Activated naive CD4-positive, alpha-beta T cell treated with anti-CD3 and anti-CD28 coated beads, Interleukin-2, amount 50 U/mL, for 16 hours (primary cell): ENCODE results near the gene FRRS1.
"Not testable (repeated sequence)": the region's sequence is repeated elsewhere in the genome, so short reads cannot be mapped to it uniquely, and the experiment has no call there.

Experiments
- DNase-seq: peaks from one replicate; pipeline ENCODE4 v3.0.0-alpha.2; 2020

The FRRS1 gene, protein sequence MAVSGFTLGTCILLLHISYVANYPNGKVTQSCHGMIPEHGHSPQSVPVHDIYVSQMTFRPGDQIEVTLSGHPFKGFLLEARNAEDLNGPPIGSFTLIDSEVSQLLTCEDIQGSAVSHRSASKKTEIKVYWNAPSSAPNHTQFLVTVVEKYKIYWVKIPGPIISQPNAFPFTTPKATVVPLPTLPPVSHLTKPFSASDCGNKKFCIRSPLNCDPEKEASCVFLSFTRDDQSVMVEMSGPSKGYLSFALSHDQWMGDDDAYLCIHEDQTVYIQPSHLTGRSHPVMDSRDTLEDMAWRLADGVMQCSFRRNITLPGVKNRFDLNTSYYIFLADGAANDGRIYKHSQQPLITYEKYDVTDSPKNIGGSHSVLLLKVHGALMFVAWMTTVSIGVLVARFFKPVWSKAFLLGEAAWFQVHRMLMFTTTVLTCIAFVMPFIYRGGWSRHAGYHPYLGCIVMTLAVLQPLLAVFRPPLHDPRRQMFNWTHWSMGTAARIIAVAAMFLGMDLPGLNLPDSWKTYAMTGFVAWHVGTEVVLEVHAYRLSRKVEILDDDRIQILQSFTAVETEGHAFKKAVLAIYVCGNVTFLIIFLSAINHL

DNA sequence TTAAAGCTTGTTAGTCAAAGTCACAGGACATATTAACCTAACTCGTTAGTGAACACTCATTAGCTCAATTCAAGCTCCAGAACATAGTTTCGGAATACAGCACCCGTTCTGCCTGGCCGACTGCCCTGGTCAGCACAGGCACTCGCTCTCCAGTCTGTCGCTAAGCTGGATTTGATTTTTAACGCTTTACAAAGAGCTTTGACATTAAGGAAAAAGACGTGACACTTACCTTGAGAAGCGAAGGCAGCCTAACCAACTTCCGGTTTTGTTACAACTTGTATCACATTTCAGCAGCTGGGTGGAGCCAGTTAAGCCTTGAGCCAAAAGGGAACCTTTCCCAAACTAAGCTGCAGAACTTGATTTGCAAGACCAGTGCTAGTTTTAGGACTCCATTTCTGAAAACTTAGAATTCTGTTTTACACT lies at the start of gene FRRS1:
TSS of gene FRRS1 (minus strand) at position 258 of the 423 bp plus-strand sequence. CDS start 17,867 bp downstream, outside the sequence.
- no peak for DNase-seq

DNA sequence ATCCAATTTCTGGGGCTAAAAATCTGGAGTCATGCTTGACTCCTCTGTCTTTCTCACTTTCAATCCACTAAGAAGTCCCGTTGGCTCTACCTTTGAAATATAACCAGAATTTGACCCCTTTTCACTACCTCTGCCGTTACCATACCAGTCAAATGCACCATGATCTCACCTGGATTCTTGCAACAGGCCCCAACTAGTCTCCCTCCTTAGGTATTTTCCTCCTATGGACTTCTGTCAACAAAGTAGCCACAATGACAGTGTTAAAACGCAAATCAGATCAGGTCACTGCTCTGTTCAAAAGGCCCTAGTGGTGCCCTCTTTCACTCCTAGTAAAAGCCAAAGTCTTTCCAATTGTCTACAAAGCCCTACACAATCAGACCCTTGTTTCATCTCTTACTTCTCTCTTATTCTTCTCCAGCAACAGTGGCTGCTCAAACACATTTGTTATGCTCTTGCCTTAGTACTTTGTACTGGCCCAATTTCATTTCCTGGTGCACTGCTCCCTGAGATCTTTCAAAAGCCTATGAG lies 48.0 kb upstream of the FRRS1 start:
- no peak for DNase-seq

DNA sequence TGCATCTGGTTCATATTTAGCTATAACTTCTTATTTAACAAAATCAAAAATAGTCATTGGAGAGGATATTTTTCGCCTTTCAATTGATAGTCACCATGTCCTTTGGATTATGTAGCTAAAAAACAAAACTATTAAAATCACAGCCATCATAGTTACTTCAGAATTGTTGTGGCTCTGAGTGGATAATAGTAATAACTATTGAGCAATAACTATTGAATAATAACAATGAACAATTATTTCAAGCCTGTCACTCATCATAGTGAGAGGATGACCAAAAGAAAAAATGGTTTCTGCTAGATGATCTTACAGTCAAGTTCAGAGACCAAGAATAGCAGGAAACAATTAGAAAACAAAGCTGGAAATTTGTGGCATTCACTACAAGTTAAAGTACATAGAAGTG lies 45.3 kb upstream of the FRRS1 start:
- no peak for DNase-seq

DNA sequence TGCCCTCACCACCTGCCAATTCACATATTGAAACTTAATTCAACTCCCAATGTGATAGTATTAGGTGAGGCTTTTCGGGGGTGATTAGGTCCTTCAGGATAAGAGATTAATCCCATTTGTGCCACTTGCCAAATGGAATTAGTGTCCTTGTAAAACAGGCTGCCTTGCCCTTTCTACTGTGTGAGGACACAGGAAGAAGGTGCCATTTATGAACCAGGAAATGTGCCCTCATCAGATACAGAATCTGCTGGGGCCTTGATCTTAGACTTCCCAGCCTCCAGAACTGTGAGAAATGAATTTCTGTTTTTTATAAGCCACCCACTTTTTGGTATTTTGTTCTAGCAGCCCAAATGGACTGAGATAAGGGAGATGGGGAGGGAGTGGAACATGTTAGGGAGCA lies 44.6 kb upstream of the FRRS1 start:
- no peak for DNase-seq

DNA sequence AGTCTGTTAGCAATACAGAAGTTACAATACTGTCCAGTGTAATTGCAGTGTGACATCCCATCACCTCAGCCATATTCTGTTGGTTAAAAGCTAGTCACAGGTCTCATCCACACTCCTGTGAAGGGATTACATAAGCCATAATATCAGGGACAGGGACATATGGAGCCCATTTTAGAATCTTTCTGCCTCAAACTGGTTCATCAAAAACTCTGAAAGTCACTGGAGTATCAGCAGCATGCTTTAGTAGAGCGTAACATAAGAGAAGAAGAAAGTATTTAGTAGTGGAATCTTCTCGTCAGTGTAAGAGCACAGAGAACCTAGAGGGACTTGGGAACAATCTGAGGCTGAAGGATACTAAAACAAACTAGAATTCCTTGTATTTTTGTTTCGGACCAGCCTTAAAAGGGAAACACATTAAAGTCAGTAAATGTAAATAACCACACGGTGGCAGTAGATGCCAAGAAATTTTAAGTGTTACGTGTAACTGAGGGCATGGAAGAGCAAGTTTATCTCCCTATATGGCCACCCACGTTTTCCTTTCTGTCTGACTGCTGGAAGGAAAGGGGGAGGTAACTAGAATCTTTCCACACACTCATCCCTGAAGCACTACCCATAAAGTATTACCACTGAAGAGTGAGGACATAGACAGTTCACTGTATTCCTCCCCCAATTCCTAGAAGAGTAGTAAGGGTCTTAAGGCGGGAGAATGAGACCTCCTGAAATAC lies 42.1 kb upstream of the FRRS1 start:
- no peak for DNase-seq

DNA sequence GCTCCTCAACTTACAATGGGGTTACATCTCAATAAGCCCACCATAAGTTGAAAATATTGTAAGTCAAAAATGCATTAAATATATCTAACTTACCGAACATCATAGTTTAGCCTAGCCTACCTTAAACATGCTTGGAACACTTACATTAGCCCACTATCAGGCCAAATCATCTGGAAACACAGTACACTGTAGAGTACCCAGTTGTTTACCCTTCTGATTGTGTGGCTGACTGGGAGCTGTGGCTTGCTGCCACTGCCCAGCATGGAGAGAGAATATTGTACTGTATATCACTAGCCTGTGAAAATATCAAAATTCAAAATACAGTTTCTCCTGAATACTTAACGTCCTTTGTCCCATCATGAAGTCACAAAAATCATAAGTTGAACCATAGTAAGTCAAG lies 40.4 kb upstream of the FRRS1 start:
- DNase-seq: no peak

DNA sequence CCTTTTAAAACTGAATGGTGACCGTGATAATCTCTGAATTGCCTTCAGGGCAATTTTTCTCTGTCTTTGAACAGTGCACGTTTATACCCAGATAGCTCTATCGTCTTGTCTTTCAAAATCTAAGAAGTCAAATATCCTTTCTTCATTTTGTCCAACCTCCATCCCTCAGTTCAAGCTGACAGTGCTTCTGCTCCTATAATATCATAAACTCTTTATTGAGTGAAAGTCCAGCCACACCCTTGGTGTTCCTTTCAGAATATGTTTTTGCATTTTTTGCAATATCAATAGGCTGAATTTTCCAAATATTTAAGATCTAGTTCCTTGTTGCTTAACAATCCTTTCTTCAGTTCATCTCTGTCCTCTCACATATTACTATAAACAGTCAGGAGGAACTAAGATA lies 35.1 kb upstream of the FRRS1 start:
- no peak for DNase-seq

DNA sequence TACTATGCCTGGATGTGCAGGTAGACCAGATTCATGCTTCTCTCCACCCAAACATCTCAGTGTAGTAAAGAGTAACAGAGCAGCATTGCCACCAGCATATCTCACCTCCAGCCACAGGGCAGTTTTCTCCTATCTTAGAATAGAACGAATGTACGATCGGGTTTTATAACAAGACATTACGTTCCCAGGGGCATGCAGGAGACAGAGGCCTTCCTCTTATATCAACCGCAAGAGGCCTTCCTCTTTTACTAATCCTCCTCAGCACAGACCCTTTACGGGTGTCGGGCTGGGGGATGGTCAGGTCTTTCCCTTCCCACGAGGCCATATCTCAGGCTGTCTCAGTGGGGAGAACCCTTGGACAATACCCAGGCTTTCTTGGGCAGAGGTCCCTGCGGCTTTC lies 27.4 kb upstream of the FRRS1 start:
- not testable (repeated sequence) for DNase-seq

DNA sequence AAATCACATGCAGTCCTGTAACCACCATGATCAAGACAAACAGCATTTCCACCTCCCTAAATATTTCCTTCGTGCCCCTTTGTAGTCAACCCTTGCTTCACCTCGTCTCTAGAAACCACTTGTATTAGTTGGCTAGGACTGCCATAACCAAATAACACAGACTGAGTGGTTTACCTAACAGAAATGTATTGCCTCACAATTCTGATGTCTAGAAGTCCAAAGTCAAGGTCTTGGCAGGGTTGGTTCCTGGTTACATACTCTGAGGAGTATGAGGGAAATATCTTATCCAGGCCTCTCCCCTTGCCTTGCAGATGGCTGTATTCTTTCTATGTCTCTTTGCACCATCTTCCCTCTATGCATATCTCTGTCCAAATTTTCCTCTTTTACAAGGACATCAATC lies 23.3 kb upstream of the FRRS1 start:
- no peak for DNase-seq

DNA sequence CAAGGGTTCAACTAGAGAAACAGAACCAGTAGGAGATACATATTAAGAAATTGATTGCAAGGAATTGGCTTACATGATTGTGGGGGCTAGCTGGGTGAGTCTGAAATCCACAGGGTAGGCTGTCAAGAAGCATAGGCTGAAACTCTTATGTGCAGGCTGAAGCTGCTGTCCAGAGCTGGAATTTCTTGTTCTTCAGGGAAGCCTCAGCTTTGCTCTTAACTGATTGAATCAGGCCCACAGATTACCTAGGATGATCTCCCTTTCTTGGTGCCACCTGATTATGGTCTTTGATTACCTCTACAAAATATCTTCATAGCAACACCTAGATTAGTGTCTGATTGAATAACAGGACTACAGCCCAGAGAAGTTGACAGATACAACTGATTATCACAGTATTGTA lies 22.5 kb upstream of the FRRS1 start:
- no peak for DNase-seq

DNA sequence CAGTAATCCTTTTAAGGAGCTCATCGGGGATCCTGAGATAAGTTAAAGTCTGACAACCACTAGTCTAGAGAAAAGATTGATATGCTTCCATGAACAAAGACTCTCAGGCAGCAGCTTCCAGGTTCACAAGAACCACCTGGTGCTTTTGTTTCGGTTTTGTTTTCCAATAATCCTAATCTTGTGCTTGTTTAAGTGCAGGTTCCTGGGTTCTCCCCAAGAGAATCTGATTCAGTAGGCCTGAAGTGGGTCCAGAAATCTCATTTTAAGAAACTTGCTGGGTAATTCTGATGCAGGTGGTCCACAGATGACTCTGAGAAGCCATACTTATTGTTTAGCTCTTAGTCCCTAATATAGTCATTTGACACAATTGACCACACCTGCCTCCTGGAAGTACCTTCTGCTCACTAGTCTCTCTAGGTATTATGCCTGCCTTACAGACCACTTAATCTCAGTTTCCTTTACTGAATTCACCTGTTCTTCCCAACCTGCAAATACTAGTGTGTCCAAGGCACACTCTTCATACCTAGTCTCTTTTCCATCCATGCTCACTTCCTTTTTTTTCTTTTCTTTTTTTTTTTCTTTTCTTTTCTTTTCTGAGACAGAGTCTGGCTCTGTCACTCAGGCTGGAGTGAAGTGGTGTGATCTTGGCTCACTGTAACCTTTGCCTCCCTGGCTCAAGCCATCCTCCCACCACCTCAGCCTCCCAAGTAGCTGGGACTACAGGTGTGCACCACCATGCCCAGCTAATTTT lies 20.5 kb upstream of the FRRS1 start:
- no peak for DNase-seq

DNA sequence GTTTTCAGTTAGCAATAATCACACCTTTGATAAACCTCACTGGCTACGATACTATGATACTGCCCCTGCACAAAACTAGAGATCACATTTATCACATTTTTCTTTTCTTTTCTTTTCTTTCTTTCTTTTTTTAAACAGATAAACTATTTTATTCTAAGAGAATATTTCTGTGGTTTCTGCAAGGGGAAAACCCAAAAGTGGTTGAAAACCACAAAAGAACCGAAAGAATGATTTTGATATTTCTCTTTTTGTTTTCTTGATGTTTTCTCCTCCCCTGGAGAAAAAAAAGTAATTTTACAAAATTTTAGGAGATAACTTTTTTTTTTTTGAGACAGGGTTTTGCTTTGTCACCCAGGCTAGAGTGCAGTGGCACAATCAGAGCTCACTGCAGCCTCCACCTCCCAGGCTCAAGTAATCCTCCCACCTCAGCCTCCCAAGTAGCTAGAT lies 18.4 kb upstream of the FRRS1 start:
- no peak for DNase-seq

DNA sequence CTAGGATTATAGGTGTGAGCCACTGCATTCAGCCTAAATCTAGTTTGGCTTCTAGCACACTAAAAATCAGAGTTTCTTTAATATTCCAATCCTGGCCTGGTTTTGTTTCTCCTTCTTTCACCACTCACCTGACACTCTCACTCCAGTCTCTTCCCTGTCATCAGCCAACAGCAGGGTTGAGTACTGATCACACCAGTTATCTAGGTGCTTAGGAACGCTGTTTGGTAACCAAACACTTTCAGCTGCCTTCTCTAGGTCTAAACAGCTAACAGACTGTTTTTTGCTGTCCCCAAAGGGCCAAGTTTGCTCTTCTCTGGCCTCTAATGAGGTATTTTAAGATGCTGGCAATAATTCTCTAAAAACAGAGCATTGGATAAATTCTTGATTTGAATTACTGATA lies 17.7 kb upstream of the FRRS1 start:
- no peak for DNase-seq

DNA sequence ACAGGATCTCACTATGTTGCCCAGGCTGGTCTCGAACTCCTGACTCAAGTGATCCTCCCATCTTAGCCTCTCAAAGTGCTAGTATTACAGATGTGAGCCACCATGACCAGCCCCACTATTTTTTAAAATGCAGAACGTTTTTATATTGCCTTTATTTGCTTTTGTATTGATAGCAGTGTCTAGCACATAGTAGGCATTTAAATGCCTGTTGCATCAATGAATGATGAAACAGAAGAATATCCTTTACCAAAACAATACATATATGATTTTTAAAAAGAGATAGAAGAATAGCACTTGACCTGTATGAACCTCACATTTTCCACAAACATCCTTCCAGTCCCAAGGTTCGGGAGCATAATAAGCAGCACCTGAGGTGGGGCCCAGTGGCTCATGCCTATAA lies 16.5 kb upstream of the FRRS1 start:
- DNase-seq: no peak

DNA sequence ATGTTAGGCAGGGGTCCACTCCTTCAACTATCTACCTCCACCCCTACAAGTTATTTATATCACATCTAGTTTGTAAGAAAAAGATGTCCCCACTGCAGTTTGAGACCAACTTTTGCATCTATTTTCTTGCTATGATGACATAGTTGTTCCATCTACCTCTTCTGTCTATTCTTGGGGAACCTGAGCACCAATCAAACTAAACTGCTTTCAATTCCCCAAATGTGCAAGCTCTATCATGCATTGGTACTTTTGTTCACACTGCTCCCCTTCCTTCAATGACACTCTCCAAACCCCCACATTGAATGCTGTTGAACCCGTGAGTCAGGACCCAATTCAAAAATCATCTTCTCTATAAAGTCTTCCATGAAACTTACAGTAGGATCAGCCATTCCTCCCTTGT lies 16.0 kb upstream of the FRRS1 start:
- no peak for DNase-seq

DNA sequence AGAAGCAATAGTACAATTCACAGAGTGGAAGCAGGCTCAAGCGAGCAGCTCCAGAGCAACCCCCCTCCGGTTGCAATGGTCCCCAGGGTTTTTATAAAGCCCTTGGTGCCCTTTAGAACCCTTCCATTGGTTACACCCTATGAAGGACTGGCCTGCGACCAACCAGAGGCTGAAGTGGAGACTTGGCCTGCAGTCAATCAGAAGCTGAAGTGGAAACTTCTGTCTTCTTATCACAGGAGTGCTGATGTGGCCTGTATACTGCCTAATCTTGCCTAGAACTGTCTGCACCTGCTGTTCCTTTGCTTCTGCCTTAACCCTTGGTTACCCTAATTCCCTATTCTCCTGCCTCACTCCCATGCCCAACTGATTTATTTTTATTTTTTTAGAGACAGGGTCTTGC lies 15.4 kb upstream of the FRRS1 start:
- no peak for DNase-seq

DNA sequence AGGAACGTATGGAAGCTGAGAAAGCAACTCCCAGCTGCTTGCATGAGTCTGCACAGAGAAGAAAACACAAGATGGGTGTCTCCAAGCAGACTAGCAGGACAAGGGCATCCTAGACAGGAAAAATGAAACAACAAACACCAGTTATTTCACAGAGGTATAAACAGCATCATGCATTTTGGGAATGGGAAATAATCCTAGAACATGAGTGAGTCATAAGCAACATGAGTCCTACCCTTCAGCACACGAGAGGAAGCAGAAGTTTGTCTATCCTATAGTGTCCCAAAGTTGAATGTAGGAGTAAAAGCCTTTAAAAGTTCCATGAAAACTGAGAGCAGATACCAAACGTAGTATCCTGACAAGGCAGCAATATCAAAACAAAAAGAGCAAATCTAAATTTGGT lies 11.3 kb upstream of the FRRS1 start:
- no peak for DNase-seq

DNA sequence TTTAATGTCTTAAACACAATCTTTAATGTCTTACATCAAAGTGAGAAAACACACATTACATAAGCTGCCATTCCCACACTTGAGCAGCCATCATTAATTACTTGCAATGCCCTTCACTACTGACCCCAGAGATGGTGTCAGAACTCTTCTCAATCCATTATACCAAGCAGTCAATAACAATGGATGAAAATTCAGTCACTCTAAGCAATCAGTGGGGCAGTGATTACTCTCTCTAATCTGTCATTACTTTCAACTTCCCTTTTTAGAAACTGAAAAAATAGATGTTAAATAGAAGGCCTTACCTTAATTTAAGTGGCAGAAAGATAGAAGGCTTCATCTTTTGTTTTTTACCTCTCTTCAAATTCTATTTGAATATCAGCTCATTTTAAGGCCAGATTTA lies 9.7 kb upstream of the FRRS1 start:
- no peak for DNase-seq

DNA sequence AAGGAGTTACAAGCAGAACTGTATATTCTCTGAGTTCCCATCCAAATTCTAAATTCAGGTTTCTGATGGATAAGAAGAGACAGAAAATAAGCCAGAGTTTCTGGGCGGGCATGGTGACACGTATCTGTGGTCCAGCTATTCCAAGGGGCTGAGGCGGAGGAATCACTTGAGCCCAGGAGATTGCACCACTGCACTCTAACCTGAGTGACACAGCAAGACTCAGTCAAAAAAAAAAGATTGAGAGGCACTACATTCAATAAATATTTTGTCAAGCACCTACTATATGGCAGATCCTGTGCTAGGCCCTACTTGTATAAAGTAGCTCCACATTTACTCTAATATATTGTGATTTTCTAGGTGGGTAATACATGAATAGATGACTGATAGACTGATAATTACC lies 6.4 kb upstream of the FRRS1 start:
- DNase-seq: no peak

DNA sequence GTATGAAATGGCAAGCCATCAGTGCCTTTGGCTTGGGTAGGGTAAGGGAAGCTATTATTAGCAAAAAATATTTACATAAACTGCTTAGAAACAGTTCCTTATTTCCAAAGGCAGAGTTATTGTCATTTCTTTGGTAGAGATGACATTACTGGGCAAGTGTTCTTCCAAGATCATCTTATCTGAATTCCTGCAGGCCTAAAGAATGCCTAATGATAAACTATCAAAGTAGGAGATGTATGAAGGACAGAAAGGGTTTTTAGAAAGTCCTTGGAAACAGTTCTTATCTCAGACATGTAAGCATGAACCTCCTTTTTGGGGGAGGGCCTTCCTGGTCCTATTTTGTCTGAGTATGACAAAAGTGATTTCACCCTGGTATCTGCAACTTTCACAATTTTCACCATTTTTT lies 5.1 kb upstream of the FRRS1 start:
- no peak for DNase-seq

DNA sequence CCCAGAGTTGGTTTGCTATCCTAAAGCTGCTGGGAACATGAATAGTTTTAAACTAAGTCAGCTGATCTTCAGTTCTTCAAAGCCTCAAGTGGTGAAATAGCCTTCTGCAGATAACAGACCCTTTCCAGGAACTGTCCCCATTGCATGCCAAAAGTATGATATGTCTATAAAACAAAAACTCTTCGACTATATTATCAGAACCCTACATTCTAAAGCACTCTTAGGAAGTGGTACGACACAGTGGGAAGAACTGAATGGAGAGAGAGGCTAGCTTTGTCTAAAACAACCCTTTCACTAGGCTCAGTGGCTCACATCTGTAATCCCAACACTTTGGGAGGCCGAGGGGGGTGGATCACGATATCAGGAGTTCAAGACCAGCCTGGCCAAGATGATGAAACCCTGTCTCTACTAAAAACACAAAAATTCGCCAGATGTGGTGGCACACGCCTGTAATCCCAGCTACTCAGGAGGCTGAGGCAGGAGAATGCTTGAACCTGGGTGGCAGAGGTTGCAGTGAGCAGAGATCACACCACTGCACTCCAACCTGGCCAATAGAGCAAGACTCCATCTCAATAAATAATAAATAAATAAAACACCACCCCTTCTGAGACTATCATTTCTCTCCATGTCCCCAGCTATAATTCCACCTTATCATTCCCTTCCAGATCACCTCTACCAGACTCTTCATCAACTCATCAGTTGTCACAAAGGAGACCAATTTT lies 2.2 kb upstream of the FRRS1 start:
- no peak for DNase-seq

DNA sequence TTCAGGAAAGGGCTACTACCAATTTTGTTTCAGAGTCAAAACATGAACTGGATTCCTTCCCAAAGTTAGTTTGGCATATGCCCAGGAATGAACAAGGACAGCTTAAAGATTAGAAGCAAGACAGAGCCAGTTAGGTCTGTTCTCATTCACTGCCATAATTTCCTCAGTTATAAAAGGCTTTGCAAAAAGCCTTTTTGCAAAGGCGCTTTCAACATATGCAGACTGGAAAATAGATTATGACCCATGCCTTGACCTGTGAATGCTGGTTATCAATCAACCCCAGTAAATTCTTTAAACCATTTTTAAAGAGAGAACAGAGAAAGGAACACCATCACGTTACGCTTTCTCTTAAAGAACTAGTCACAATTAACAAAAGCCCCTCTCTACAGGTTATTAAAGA lies 1.7 kb upstream of the FRRS1 start:
- DNase-seq: no peak
